Right lobe of liver (tissue), 6 donors: ENCODE data around the gene LCE3E. TPM values are rescaled to one million over a fixed set of nuclear protein-coding genes. Genes with fewer than 3 reads are reported as not detected.
"Not testable (repeated sequence)": the region's sequence is repeated elsewhere in the genome, so short reads cannot be mapped to it uniquely, and the experiment has no call there.

Experiments used
- ATAC-seq, 4 donors: fragments of 200-7000 bp; cut with Tn5 transposase; one replicate each; pipeline ENCODE4 v1.9.1; 2020; ENCODE audit warnings: mild to moderate bottlenecking in 4 of 4, moderate library complexity in 4 of 4
- DNase-seq, 3 donors: peaks; one replicate each; pipeline ENCODE4 v3.0.0-alpha.2; 2020
- H3K27ac ChIP-seq, 3 donors: fragments of 200-600 bp; one replicate each; pipeline ENCODE4 v1.8.0; 2022
- H3K27me3 ChIP-seq, 2 donors: fragments of 200-600 bp; one replicate each; pipeline ENCODE4 v1.8.0; 2022
- H3K36me3 ChIP-seq, 4 donors: fragments of 200-600 bp; sonication (generic) in 1 of 4; one replicate each; pipeline versions ENCODE4 v1.5.1 to v1.8.0; 2017 to 2022; ENCODE audit warnings: control low read depth in 1 of 4
- H3K4me1 ChIP-seq, 4 donors: fragments of 200-600 bp; sonication (generic) in 1 of 4; one replicate each; pipeline versions ENCODE4 v1.5.1 to v1.8.0; 2017 to 2022; ENCODE audit warnings: control low read depth in 1 of 4
- H3K4me3 ChIP-seq, 3 donors: fragments of 200-600 bp; one replicate each; pipeline ENCODE4 v1.8.0; 2022
- H3K9me3 ChIP-seq, 4 donors: fragments of 200-600 bp; sonication (generic) in 1 of 4; one replicate each; pipeline versions ENCODE4 v1.5.1 to v1.8.0; 2017 to 2022; ENCODE audit warnings: control low read depth in 1 of 4
- POLR2A ChIP-seq: fragments of 450-650 bp; IDR thresholded peaks from one replicate; pipeline ENCODE4 v1.6.1; 2017; ENCODE audit warnings: antibody characterized with exemption, mild to moderate bottlenecking
- WGBS: methylation state at CpG from one replicate; pipeline ENCODE4 v1.1.6; 2018; ENCODE audit warnings: low coverage, low lambda C conversion rate; ENCODE audit not compliant: insufficient coverage; ENCODE audit errors: missing lambda C conversion rate; 5-methylcytosine and 5-hydroxymethylcytosine counted together
- intact Hi-C, 2 donors: fragments of 100-400 bp; cut with DNase I; formaldehyde crosslinking; loops; one replicate each; pipeline versions ENCODE4 v1.11.2 to v1.14.1; 2022
- total RNA-seq, 6 experiments: library from RNA; depleted of rRNA in 2 of 6; stranded (reverse); fragments of >200 nt in 2 of 6; fragmentation: NEBNext Ultra II Directional in 3 of 6; extraction: Animal tissue kit (Norgen Biotek cat#: 25700) in 3 of 6; gene quantifications; one replicate each; pipeline versions ENCODE4 v1.1.0 to v1.2.4, GENCODE V29; 2016 to 2023
- TF ChIP-seq, protein P1 (sequence below), 4 donors: fragments of 200-600 bp in 3 of 4; fragments of 450-650 bp in 1 of 4; IDR thresholded peaks; one replicate each; pipeline versions ENCODE4 v1.5.1 to v1.8.0; 2016 to 2022; ENCODE audit warnings: antibody characterized with exemption in 4 of 4, mild to moderate bottlenecking in 2 of 4
- donor health status: DM: no; HTN: yes; CAD: no.
- donor health status: DM: no; HTN: no; CAD: no.
- donor health status: DM: no; HTN: no; CAD: no.
- donor health status: DM: no; HTN: yes; CAD: no.
- donor health status: DM: no; HTN: yes; CAD: no.

LCE3E gene
- total RNA-seq, 6 experiments from 2014 or later = not detected

DNA sequence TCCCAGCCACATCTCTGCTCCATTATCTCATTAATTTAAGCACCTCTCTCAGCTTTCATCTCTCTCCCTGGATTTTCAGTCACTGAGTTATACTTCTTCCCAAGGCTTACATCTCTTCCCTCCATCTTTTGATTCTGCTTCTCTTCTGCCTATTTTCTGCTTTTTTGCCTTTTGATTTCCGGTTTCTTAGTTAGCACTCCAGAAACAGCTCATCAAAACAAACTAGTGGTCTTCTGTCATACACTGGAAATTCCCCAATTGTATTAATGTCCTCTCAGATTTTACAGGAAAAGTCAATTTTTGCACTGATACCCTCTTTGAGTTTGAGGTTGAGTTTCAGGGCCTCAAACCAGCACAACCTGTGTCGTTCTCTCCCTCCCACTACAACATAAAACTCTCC lies 1.5 kb downstream of the LCE3E start:
- ATAC-seq = no peak
- no peak for DNase-seq
- TF ChIP-seq POLR2A = no peak
- TF ChIP-seq, protein P1, sequence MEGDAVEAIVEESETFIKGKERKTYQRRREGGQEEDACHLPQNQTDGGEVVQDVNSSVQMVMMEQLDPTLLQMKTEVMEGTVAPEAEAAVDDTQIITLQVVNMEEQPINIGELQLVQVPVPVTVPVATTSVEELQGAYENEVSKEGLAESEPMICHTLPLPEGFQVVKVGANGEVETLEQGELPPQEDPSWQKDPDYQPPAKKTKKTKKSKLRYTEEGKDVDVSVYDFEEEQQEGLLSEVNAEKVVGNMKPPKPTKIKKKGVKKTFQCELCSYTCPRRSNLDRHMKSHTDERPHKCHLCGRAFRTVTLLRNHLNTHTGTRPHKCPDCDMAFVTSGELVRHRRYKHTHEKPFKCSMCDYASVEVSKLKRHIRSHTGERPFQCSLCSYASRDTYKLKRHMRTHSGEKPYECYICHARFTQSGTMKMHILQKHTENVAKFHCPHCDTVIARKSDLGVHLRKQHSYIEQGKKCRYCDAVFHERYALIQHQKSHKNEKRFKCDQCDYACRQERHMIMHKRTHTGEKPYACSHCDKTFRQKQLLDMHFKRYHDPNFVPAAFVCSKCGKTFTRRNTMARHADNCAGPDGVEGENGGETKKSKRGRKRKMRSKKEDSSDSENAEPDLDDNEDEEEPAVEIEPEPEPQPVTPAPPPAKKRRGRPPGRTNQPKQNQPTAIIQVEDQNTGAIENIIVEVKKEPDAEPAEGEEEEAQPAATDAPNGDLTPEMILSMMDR (IDR thresholded peaks at IDR 0.05) = no peak
- H3K4me1 ChIP-seq = no peaks in the 10 kb centered on the region
- no peak overlapping the region for H3K4me3 ChIP-seq
- intact Hi-C loops = no loop called here
- peaks cover 0 to 5% (median 0%) of the 10 kb centered on the region in 4 donors for H3K9me3 ChIP-seq
- no peak overlapping the region for H3K27ac ChIP-seq
- H3K36me3 ChIP-seq = no peaks in the 10 kb centered on the region
- H3K27me3 ChIP-seq = no peaks in the 10 kb centered on the region
- 23% methylated on average over 2 of the region's 2 CpGs for WGBS

DNA sequence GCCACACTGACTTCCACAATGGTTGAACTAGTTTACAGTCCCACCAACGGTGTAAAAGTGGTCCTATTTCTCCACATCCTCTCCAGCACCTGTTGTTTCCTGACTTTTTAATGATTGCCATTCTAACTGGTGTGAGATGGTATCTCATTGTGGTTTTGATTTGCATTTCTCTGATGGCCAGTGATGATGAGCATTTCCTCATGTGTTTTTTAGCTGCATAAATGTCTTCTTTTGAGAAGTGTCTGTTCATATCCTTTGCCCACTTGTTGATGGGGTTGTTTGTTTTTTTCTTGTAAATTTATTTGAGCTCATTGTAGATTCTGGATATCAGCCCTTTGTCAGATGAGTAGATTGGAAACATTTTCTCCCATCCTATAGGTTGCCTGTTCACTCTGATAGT lies 18.2 kb downstream of the LCE3E start:
- H3K4me3 ChIP-seq, H3K9me3 ChIP-seq, H3K27ac ChIP-seq, ATAC-seq, H3K27me3 ChIP-seq, intact Hi-C loops, H3K4me1 ChIP-seq, DNase-seq, H3K36me3 ChIP-seq: not testable (repeated sequence)
- no CpG with 5 or more reads among the region's 1 CpG for WGBS

DNA sequence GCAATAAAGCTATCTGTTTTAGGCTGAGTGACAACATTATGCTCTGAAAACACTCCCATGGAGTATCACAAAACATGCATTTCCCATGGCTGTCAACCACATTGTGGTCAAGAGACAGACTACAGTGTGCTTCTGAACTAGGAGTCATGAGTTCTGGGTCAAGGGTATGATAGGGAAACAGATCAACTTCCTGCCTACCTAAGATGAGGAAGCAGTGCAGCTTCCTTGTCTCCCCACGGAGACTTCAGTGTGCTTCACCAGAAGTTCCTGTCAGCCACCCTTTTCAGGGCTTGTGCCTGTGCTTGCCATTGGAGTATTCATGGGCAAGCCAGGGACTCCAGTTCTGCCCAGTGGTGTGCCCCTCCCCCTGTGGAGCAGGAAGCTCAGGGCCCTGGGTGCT lies 19.9 kb downstream of the LCE3E start:
- Histone ChIP-seq H3K4me1 (no peaks in the 10 kb centered on the region), H3K27ac (no peak overlapping the region), H3K9me3 (no peaks in the 10 kb centered on the region), H3K36me3 (no peaks in the 10 kb centered on the region), H3K27me3 (no peaks in the 10 kb centered on the region), H3K4me3 (no peak overlapping the region)
- WGBS = 0% methylated on average over 1 of the region's 1 CpG
- DNase-seq (no peak), ATAC-seq (no peak)
- TF ChIP-seq, protein P1 (IDR thresholded peaks at IDR 0.05) = no peak
- no peak for TF ChIP-seq POLR2A
- intact Hi-C loops = no loop called here

DNA sequence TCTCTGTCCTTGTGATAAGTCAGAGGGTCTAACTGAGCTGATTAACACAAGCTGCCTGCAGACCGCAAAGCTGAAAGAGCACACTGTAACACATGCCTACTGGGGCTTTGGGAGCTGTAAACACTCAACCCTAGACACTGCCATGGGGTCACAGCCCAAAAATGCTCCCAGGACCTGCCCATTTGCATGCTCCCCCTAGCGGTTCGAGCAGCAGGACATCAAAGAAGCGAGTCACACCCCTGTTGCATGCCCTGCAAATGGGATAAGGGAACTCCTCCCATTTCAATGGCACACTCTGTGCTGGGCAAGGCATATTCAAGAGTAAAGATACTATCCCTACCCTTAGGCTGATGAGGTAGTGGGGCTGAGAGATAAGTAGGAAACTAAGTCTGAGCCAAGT lies 22.8 kb downstream of the LCE3E start:
- Histone ChIP-seq H3K36me3 (no peaks in the 10 kb centered on the region), H3K4me1 (no peaks in the 10 kb centered on the region), H3K27me3 (no peaks in the 10 kb centered on the region), H3K9me3 (no peaks in the 10 kb centered on the region), H3K4me3 (no peak overlapping the region), H3K27ac (no peak overlapping the region)
- ATAC-seq (no peak), DNase-seq (no peak)
- WGBS = 27% methylated on average over 2 of the region's 4 CpGs
- intact Hi-C loops = no loop called here
- TF ChIP-seq POLR2A = no peak
- TF ChIP-seq, protein P1 (IDR thresholded peaks at IDR 0.05) = peak in 2 of 4 donors; percentile 7 to 20

DNA sequence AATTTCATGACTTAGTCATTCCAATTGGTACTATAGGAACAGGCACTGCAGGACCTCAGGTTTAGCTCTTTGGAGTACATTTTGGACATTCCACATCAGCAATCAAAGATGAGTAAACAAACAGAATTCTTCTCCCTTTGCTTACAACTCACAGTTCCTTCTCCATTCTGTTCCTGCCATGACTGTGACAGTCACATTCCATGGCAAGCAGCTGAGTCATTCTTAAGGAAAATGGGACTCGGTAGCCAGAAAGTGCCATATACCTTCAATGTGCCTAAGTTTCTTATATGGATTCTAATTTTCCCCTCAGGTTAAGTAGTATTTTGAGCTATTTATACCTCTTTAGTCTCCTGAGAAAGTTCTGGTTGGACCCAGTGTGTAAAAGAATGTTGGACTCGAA lies 26.7 kb downstream of the LCE3E start:
- Histone ChIP-seq H3K36me3 (no peaks in the 10 kb centered on the region), H3K4me3 (no peak overlapping the region), H3K4me1 (no peaks in the 10 kb centered on the region), H3K27me3 (no peaks in the 10 kb centered on the region), H3K9me3 (no peaks in the 10 kb centered on the region), H3K27ac (no peak overlapping the region)
- DNase-seq (no peak), ATAC-seq (no peak)
- TF ChIP-seq, protein P1 (IDR thresholded peaks at IDR 0.05) = no peak
- no peak for TF ChIP-seq POLR2A
- intact Hi-C loops = no loop called here
- WGBS = 42% methylated on average over 2 of the region's 2 CpGs
